Left ventricle myocardium inferior (tissue), 1 donor: Measurements from ENCODE around the gene ASCC2. TPM values are rescaled to one million over a fixed set of nuclear protein-coding genes. Genes with fewer than 3 reads are reported as not detected.

Experiments
- DNase-seq: peaks from one replicate; pipeline ENCODE4 v3.0.0-alpha.2; 2020
- H3K27ac ChIP-seq: fragments of 200-600 bp; replicated peaks from 2 replicates; pipeline ENCODE4 v1.8.0; 2021
- H3K27me3 ChIP-seq: fragments of 200-600 bp; 2 replicates; pipeline ENCODE4 v1.8.0; 2021; ENCODE audit warnings: low read depth
- H3K36me3 ChIP-seq: fragments of 200-600 bp; 2 replicates; pipeline ENCODE4 v1.8.0; 2021
- H3K4me1 ChIP-seq: fragments of 200-600 bp; 2 replicates; pipeline ENCODE4 v1.8.0; 2021
- H3K4me3 ChIP-seq: fragments of 200-600 bp; 2 replicates; pipeline ENCODE4 v1.8.0; 2021; ENCODE audit warnings: mild to moderate bottlenecking, moderate library complexity
- H3K9me3 ChIP-seq: fragments of 200-600 bp; replicated peaks from 2 replicates; pipeline ENCODE4 v1.8.0; 2021
- intact Hi-C: fragments of 100-400 bp; cut with micrococcal nuclease; formaldehyde crosslinking; loops from one replicate; pipeline ENCODE4 v1.11.0; 2022
- total RNA-seq: library from RNA; stranded (reverse); fragmentation: NEBNext Ultra II Directional; extraction: Animal tissue kit (Norgen Biotek cat#: 25700); gene quantifications from one replicate; pipeline ENCODE4 v1.2.1, GENCODE V29; 2021
- TF ChIP-seq, protein P1 (sequence below): fragments of 200-600 bp; IDR thresholded peaks from 2 replicates; pipeline ENCODE4 v1.8.0; 2021; ENCODE audit warnings: antibody characterized with exemption, mild to moderate bottlenecking, borderline replicate concordance
- donor health status: DM: no; HTN: yes; CAD: no; lungs with severe emphysema.

The ASCC2 gene
- total RNA-seq, 1 donor from 2014 or later: 34.7 TPM

GRCh38 chr22:29855611-29856181 is 17.6 kb upstream of the ASCC2 start:
- intact Hi-C loops: no loop called here
- no peaks in the 10 kb centered on the region for H3K9me3 ChIP-seq
- DNase-seq: peak; percentile 77
- no peaks in the 10 kb centered on the region for H3K27me3 ChIP-seq
- H3K36me3 ChIP-seq: no peaks in the 10 kb centered on the region
- peaks cover 15% of the 10 kb centered on the region for H3K4me1 ChIP-seq
- H3K4me3 ChIP-seq: no peak overlapping the region
- TF ChIP-seq, protein P1, sequence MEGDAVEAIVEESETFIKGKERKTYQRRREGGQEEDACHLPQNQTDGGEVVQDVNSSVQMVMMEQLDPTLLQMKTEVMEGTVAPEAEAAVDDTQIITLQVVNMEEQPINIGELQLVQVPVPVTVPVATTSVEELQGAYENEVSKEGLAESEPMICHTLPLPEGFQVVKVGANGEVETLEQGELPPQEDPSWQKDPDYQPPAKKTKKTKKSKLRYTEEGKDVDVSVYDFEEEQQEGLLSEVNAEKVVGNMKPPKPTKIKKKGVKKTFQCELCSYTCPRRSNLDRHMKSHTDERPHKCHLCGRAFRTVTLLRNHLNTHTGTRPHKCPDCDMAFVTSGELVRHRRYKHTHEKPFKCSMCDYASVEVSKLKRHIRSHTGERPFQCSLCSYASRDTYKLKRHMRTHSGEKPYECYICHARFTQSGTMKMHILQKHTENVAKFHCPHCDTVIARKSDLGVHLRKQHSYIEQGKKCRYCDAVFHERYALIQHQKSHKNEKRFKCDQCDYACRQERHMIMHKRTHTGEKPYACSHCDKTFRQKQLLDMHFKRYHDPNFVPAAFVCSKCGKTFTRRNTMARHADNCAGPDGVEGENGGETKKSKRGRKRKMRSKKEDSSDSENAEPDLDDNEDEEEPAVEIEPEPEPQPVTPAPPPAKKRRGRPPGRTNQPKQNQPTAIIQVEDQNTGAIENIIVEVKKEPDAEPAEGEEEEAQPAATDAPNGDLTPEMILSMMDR: peak; percentile 36
- peak overlapping the region; percentile 85 for H3K27ac ChIP-seq

GRCh38 chr22:29854432-29854831 is 16.4 kb upstream of the ASCC2 start:
- Histone ChIP-seq H3K27me3 (no peaks in the 10 kb centered on the region), H3K27ac (no peak overlapping the region), H3K9me3 (no peaks in the 10 kb centered on the region), H3K4me3 (no peak overlapping the region), H3K36me3 (no peaks in the 10 kb centered on the region), H3K4me1 (peaks cover 15% of the 10 kb centered on the region)
- DNase-seq: no peak
- intact Hi-C loops: no loop called here
- TF ChIP-seq, protein P1: no peak

- Histone ChIP-seq H3K4me3 (no peak overlapping the region), H3K36me3 (no peaks in the 10 kb centered on the region), H3K4me1 (no peaks in the 10 kb centered on the region), H3K27ac (no peak overlapping the region), H3K27me3 (no peaks in the 10 kb centered on the region), H3K9me3 (peaks cover 5% of the 10 kb centered on the region)
- TF ChIP-seq, protein P1: no peak
- DNase-seq: no peak
- intact Hi-C loops: no loop called here
These were observed 10.0 kb upstream of the ASCC2 start for GRCh38 chr22:29848111-29848510.

- no peak for DNase-seq
- TF ChIP-seq, protein P1: no peak
- Histone ChIP-seq H3K27ac (no peak overlapping the region), H3K36me3 (no peaks in the 10 kb centered on the region), H3K4me1 (no peaks in the 10 kb centered on the region), H3K27me3 (no peaks in the 10 kb centered on the region), H3K4me3 (no peak overlapping the region), H3K9me3 (peaks cover 5% of the 10 kb centered on the region)
- intact Hi-C loops: no loop called here
These were observed 8.2 kb upstream of the ASCC2 start for GRCh38 chr22:29846290-29846689.

DNA sequence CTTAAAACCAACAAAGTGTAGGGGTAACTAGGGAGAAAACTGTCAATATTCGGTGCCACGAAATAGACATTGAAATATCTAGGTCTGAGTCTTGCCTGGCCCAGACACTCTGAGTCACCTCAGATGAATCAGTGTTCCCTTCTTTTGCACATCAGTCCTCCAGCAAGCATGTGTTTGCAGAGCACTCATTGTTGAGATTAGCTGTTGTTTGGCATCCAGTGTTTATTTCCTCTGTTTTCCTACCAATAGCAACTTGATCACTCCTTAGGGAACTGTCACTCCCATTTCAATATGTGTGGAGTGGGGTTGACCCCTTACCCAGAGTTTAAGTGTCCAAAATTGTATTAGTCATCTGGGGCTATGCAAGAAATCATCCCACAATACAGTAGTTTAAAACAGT is 4.7 kb upstream of the ASCC2 start:
- intact Hi-C loops: no loop called here
- no peak for DNase-seq
- TF ChIP-seq, protein P1: no peak
- no peaks in the 10 kb centered on the region for H3K36me3 ChIP-seq
- peaks cover 5% of the 10 kb centered on the region for H3K9me3 ChIP-seq
- H3K27ac ChIP-seq: peak overlapping the region; percentile 5
- no peak overlapping the region for H3K4me3 ChIP-seq
- peaks cover 6% of the 10 kb centered on the region for H3K4me1 ChIP-seq
- no peaks in the 10 kb centered on the region for H3K27me3 ChIP-seq
